Measurements from ENCODE around the gene TMEM222.
"Not testable (repeated sequence)": the region's sequence is repeated elsewhere in the genome, so short reads cannot be mapped to it uniquely, and the experiment has no call there.

The TMEM222 gene

DNA sequence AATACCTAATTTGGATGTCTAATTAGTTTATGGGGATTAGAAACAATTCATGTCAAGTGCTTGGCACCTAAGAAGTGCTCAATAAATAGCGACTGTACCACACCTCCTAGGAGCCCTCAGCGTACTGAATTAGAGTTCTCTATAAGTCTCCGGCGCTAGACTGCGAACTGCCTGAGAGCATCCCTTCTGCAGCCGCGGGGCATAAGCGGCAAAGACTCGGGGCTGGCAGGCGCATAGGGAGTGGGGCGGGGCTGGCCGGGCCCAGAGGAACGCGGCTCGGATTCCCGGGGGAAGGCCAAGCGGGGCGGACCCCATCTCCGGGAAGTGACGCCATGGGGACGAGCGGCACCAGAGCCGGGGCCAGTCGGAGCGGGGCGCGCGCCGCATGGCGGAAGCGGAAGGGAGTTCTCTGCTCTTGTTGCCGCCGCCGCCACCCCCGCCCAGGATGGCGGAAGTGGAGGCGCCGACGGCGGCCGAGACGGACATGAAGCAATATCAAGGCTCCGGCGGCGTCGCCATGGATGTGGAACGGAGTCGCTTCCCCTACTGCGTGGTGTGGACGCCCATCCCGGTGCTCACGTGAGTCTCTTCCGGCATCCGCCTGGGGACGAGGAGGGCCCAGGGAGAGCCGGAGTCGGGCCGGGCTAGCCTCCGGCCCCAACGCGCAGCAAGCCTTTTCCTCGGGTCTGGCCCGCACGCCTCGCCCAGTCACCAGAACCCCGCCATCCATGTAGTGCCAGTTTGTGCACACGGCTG, at the start of gene TMEM222:
TSS of gene TMEM222 (plus strand) at position 351 of the 756 bp plus-strand sequence. CDS start at position 386, 35 bp downstream.
- peak; percentile 99 for DNase-seq

DNA sequence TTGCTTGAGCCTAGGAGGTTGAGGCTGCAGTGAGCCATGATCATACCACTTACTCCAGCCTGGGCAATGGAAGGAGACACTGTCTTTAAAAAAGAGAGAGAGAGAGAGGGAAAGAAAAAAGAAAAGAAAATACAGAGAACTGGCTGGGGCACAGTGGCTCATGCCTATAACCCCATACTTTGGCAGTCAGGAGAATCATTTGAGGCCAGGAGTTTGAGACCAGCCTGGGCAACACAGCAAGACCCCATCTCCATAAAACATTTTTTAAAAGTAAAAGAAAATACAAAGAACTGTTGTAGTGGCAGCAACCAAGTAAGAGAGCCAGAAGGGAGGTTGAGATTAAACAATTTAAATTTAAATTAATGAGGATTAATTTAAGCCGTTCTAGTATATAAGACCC, 47.8 kb upstream of the TMEM222 start:
- no peak for DNase-seq

DNA sequence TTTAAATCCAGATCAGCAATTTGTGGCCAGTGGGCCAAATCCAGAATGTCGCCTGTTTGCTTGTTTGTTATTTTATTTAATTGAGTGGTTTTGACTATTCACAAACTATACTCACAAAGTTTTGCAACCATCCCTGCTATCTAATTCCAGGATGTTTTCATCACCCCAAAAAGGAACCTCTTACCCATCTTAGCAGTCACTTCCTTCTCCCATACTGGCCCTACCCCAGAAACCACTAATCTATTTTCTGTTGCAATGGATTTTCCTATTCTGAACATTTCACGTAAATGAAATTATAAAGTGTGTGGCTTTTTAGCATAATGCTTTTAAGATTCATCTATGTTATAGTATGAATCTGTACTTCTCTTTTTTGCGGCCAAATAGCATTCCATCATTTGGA, 46.3 kb upstream of the TMEM222 start:
- no peak for DNase-seq

DNA sequence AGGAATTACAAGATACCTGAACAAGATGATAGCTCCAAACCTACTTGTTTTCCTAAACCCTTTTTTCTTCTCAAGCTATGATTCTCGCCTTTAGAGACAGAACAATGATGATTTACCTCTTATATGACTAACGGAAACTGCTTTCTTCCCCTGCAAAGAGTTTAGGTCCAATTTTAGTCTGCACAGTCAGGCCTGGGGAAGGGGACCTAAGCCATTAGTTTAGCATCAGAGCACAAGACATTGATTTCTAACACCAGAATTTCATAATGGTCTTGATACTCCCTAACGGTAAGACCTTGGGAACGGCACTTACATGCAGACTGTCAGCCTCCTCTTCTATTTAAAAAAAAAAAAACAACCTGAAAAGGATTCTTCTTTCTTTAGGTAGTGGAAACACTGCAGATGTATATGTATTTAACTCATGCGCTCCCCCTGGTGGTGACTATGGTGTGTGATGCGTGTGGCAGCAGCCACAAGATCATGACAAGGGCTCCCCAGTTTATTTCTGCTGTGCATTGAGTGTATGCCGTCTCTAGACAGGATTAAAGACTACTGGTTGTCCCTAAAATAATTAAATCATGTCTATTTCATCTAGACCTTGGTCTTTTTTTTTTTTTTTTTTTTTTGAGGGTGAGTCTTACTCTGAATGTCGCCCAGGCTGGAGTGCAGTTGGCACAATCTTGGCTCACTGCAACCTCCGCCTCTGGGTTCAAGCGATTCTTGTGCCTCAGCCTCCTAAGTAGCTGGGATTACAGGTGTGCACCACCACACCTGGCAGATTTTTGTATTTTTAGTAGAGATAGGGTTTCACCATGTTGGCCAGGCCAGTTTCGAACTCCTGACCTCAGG, 37.3 kb upstream of the TMEM222 start:
- peak; percentile 95 for DNase-seq

DNA sequence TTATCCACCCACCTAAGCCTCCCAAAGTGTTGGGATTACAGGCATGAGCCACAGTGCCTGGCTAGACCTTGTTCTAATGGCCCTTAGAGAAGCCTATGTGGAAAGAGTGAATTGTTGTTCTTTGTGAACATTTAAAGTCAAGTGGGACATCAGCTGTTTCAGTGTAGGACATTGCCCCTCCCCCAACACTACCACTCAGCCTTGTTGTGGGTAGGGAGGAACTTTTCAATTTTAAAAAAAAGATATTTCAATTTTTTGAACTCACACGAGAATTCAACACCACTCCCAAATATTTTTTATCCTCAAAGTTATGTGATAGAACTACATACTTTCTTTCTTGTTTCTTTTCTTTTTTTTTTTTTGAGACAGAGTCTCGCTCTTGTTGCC, 36.7 kb upstream of the TMEM222 start:
- DNase-seq, result no peak

DNA sequence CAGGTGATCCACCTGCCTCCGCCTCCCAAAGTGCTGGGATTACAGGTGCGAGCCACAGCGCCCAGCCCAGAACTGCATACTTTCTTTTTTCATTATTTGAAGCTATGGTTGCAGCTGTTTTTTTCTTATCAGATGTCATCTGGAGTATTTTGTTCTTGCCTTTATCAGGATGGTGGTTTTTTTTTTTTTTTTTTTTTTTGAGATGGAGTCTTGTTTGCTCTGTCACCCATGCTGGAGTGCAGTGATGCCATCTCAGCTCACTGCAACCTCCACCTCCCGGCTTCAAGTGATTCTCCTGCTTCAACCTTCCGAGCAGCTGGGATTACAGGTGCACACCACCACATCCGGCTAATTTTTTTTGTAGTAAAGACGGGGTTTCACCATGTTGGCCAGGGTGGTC, 36.1 kb upstream of the TMEM222 start:
- DNase-seq, result not testable (repeated sequence)

GRCh38 chr1:27289125-27289524, 32.8 kb upstream of the TMEM222 start:
- DNase-seq, result not testable (repeated sequence)

DNA sequence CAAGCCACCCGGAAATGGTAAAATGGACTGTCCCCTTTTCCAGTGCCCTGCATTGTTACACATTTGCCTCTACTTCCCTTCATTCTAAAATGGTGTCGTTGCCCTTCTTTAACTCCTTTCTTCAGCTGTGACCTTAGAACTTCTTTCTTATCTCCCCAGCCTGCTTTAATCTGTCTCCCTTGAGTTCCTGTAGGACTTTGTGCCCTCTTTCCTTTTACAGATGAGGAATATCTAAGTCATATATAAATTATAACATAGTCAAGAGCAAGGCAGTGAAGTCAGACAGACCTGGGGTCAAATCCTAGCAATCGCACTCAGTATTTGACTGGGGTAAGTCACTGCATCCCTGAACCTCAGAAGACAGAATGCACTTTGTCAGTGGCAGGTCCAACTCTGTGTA, 31.4 kb upstream of the TMEM222 start:
- no peak for DNase-seq

DNA sequence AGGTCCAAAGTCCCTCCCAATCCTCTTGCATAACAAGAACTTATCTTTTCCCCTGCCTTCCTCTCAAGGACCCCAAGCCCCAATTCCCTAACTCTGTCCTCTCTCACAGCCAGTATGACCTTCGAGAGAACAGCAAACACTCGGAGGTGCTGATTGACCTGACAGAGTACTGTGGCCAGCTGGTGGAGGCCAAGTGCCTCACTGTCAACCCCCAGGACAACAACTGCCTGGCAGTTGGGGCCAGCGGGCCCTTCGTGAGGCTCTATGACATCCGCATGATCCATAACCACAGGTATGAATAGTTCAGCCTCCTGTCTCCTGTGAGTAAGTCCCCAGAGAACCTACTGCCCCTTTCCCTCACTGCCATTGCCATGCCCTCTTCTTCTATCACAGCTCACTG, 29.9 kb upstream of the TMEM222 start:
- DNase-seq, result no peak

- no peak for DNase-seq
Observed at GRCh38 chr1:27293915-27294314, 28.0 kb upstream of the TMEM222 start.

- peak; percentile 90 for DNase-seq
Observed at GRCh38 chr1:27296773-27297291, 25.1 kb upstream of the TMEM222 start.

- DNase-seq, result no peak
Observed at GRCh38 chr1:27297903-27298302, 24.1 kb upstream of the TMEM222 start.

- no peak for DNase-seq
Observed at GRCh38 chr1:27298632-27299384, 23.2 kb upstream of the TMEM222 start.

DNA sequence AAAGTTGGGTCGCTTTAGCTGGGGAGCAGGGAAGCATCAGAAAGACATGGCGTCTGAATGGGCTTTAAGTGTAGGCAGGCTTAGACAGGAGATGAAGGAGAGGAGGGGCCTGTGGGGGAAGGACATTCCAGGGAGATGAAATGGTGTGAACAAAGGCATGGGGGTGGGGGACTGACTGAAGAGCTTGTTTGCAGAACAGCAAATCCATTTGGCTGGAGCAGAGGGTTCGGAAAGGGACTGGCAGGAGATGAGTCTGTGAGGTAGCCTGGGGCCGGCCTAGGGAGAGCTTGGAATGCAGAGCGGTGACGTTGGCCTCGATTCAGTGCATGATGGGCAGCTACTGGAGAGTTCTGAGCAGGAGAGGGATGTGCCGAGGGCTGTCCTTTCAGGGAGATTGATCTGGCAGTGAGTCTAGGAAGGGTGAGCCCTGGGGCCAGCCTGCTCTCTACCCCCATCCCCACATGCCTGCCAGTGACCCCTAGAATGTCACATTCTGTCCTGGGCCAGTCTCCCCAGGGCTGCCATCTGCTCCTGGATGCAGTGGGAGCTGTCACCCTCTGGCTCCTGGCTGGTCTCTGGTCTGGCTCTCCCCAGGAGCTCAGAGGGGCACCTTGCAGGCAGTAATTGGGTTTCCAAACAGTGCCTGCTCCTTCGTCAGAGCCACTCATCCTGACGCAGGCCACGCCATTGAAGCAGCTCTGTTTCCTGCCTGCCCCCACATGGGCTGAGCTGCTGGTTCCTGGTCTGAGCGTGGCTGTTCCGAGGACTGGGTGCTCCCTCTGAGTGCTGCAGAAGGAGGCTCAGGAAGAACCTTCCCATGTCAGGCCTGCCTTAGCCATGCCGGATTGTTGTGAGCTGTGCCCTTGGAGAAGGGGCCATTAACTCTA, 22.3 kb upstream of the TMEM222 start:
- DNase-seq, result no peak

- DNase-seq, result peak; percentile 88
Observed at GRCh38 chr1:27300341-27301051, 21.5 kb upstream of the TMEM222 start.

DNA sequence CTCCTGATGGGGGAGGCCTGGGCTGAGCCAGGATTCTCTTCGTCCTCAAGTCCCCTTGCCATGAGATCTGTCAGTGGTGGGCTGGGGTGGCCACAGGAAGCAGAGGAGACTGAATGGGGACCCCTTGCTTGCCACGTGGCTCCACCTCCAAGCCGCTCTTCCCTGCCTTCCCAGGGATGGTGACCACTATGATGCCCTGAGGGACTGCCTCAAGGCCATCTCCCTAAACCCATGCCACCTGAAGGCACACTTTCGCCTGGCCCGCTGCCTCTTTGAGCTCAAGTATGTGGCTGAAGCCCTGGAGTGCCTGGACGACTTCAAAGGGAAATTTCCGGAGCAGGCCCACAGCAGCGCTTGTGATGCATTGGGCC, 20.9 kb upstream of the TMEM222 start:
- DNase-seq, result no peak

GRCh38 chr1:27301582-27302199, 20.3 kb upstream of the TMEM222 start:
- DNase-seq, result no peak

- DNase-seq, result no peak
Observed at GRCh38 chr1:27302612-27303011, 19.4 kb upstream of the TMEM222 start.

GRCh38 chr1:27303509-27303908, 18.5 kb upstream of the TMEM222 start:
- no peak for DNase-seq

DNA sequence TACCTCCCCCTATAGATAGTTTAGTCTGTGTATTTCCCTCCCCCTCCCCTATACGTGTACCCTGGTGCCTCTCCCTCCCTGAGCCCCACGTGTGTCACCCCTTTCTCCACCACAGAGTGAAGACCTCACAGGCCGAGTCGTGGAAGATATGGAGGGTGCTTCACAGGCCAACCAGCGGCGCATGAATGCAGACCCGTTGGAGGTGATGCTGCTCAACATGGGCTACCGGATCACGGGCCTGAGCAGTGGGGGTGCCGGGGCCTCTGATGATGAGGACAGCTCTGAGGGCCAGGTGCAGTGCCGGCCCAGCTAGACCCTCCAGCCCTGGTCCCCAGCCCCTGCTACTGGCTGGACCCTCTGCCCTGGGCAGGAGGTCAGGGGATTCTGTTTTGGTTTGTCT, 15.9 kb upstream of the TMEM222 start:
- no peak for DNase-seq

Data from activated CD8-positive, alpha-beta memory T cell treated with anti-CD3 and anti-CD28 coated beads, Interleukin-2, amount 50 U/mL, for 48 hours (primary cell).